Activated naive CD4-positive, alpha-beta T cell treated with anti-CD3 and anti-CD28 coated beads for 36 hours (primary cell): ENCODE results near the gene CBX8. TPM values are rescaled to one million over a fixed set of nuclear protein-coding genes. Genes with fewer than 3 reads are reported as not detected.

Source experiments
- CTCF ChIA-PET: fragments of 350-600 bp; sonication (Branson Sonifier 250); formaldehyde crosslinking; loops from one replicate; lab custom pipeline; 2021; ENCODE audit warnings: antibody characterized with exemption; lab: Charles Lee
- DNase-seq: peaks from one replicate; pipeline ENCODE4 v3.0.0-alpha.2; 2020
- H3K27ac Mint-ChIP-seq: one replicate; pipeline ENCODE4 v1.8.0; 2021; ENCODE audit warnings: mild to moderate bottlenecking, mixed read lengths
- H3K27me3 Mint-ChIP-seq: one replicate; pipeline ENCODE4 v1.8.0; 2021; ENCODE audit warnings: low read depth, mixed read lengths
- H3K36me3 Mint-ChIP-seq: one replicate; pipeline ENCODE4 v1.8.0; 2021; ENCODE audit warnings: low read depth, mixed read lengths
- H3K4me1 Mint-ChIP-seq: one replicate; pipeline ENCODE4 v1.8.0; 2021; ENCODE audit warnings: low read depth, mixed read lengths
- H3K4me3 Mint-ChIP-seq: one replicate; pipeline ENCODE4 v1.8.0; 2021; ENCODE audit warnings: mild to moderate bottlenecking, moderate library complexity, mixed read lengths
- H3K9me3 Mint-ChIP-seq: one replicate; pipeline ENCODE4 v1.8.0; 2021; ENCODE audit warnings: mixed read lengths
- intact Hi-C: fragments of 100-400 bp; cut with micrococcal nuclease; formaldehyde crosslinking; loops from one replicate; pipeline ENCODE4 v1.15.1; 2023
- total RNA-seq, 2 experiments: library from RNA; stranded (reverse); gene quantifications; one replicate each; pipeline ENCODE4 v1.2.3, GENCODE V29; 2021

The CBX8 gene
- total RNA-seq, 2 experiments from 2014 or later = 3.8 to 3.9 TPM

DNA sequence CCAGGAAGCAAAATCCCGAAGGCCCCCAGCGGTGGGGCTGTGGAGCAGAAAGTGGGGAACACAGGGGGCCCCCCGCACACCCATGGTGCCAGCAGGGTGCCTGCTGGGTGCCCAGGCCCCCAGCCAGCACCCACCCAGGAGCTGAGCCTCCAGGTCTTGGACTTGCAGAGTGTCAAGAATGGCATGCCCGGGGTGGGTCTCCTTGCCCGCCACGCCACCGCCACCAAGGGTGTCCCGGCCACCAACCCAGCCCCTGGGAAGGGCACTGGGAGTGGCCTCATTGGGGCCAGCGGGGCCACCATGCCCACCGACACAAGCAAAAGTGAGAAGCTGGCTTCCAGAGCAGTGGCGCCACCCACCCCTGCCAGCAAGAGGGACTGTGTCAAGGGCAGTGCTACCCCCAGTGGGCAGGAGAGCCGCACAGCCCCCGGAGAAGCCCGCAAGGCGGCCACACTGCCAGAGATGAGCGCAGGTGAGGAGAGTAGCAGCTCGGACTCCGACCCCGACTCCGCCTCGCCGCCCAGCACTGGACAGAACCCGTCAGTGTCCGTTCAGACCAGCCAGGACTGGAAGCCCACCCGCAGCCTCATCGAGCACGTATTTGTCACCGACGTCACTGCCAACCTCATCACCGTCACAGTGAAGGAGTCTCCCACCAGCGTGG lies 12.4 kb downstream of the CBX8 start:
- Mint-ChIP-seq H3K4me1 (peaks cover 6% of the 10 kb centered on the region), H3K9me3 (no peaks in the 10 kb centered on the region), H3K27ac (no peak overlapping the region), H3K36me3 (peaks cover 2% of the 10 kb centered on the region), H3K27me3 (peaks cover 56% of the 10 kb centered on the region), H3K4me3 (no peak overlapping the region)
- intact Hi-C loops = no loop called here
- DNase-seq = no peak
- CTCF ChIA-PET = interaction anchor here (1.0 kb wide), 1 partner anchor 11 kb away, joined by 3 read pairs; no protein-coding TSS in a partner anchor

DNA sequence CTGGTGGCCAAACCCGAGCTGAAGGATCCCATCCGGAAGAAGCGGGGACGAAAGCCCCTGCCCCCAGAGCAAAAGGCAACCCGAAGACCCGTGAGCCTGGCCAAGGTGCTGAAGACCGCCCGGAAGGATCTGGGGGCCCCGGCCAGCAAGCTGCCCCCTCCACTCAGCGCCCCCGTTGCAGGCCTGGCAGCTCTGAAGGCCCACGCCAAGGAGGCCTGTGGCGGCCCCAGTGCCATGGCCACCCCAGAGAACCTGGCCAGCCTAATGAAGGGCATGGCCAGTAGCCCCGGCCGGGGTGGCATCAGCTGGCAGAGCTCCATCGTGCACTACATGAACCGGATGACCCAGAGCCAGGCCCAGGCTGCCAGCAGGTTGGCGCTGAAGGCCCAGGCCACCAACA lies 13.0 kb downstream of the CBX8 start:
- Mint-ChIP-seq H3K27ac (no peak overlapping the region), H3K4me3 (no peak overlapping the region), H3K9me3 (no peaks in the 10 kb centered on the region), H3K4me1 (peaks cover 7% of the 10 kb centered on the region), H3K27me3 (peaks cover 56% of the 10 kb centered on the region), H3K36me3 (peaks cover 2% of the 10 kb centered on the region)
- intact Hi-C loops = no loop called here
- DNase-seq = no peak
- CTCF ChIA-PET = interaction anchor here (1.0 kb wide), 1 partner anchor 11 kb away, joined by 3 read pairs; no protein-coding TSS in a partner anchor

DNA sequence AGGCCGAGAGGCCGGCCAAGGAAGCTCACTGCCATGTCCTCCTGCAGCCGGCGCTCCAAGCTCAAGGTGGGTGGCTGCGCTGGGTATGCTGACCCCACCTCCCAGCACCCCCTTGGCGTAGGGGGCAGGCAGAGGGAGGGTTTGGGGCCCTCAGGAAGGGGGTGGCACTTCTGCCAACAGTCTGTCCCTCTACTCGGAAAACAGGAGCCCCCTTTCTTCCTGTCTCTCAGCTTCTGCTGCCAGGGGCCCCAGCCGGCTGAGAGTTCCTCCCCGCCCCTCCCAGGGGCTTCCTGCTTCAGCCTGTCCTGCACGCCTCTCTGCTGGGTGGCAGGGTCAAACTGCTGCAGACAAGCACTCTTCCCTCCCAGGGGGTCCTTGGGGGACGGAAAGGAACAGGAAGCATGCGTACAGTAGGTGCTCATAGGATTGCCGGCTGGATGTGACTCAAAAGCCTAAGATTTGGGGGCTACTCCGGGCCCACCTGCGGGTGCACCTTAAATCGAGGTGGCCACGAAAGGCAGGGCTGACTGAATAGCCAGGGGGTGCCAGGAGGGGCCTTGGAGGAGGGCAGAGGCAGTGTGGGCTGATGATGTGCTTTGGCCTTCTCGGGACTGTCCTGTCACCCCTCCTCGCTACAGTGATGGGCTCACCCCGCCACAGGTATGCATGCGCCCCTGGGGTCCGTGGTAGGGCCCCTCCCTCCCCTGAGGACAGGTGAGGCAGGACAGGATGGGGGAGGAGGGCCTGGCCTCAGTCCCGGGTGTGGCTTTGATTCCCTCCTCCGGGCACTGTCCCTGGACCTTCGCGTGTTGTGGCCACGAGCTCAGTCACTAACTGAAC lies 14.9 kb downstream of the CBX8 start:
- CTCF ChIA-PET = no interaction called here
- H3K4me3 Mint-ChIP-seq = no peak overlapping the region
- no peak overlapping the region for H3K27ac Mint-ChIP-seq
- peaks cover 12% of the 10 kb centered on the region for H3K4me1 Mint-ChIP-seq
- no peaks in the 10 kb centered on the region for H3K9me3 Mint-ChIP-seq
- intact Hi-C loops = no loop called here
- no peak for DNase-seq
- H3K27me3 Mint-ChIP-seq = peaks cover 49% of the 10 kb centered on the region
- peaks cover 2% of the 10 kb centered on the region for H3K36me3 Mint-ChIP-seq

DNA sequence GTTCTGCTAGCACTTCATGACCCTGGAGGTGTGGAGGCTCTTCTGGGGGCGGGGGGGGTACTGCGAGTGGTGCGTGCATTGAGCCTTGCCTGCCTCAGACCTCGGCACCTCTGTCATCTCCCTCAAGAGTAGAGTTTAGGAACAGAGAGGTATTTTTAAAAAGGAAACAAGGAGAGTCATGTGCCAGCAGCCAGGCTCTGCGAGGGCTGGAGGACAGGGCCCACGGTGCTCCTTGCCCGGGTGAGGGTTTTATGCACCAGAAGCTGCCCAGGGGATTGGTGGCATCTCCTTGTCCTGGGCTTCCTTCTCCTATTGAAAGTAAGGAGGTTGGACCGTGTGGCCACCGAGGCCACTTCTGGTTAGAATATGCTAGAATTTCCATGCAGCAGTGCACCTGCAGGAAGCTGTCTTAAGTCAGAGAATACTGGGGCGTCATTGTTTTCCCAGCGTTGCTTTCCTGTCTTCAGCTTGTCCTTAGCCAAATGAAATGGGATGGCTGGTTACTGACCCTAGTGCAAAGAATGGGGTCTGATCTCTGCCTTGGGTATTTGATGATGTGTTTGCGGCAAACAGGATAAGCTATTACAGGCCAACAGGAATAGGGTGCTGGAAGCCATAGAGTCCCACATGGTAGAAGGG lies 15.7 kb downstream of the CBX8 start:
- Mint-ChIP-seq H3K4me1 (peaks cover 12% of the 10 kb centered on the region), H3K36me3 (peaks cover 2% of the 10 kb centered on the region), H3K27ac (no peak overlapping the region), H3K27me3 (peaks cover 51% of the 10 kb centered on the region), H3K4me3 (no peak overlapping the region), H3K9me3 (no peaks in the 10 kb centered on the region)
- no peak for DNase-seq
- CTCF ChIA-PET = no interaction called here
- intact Hi-C loops = no loop called here

DNA sequence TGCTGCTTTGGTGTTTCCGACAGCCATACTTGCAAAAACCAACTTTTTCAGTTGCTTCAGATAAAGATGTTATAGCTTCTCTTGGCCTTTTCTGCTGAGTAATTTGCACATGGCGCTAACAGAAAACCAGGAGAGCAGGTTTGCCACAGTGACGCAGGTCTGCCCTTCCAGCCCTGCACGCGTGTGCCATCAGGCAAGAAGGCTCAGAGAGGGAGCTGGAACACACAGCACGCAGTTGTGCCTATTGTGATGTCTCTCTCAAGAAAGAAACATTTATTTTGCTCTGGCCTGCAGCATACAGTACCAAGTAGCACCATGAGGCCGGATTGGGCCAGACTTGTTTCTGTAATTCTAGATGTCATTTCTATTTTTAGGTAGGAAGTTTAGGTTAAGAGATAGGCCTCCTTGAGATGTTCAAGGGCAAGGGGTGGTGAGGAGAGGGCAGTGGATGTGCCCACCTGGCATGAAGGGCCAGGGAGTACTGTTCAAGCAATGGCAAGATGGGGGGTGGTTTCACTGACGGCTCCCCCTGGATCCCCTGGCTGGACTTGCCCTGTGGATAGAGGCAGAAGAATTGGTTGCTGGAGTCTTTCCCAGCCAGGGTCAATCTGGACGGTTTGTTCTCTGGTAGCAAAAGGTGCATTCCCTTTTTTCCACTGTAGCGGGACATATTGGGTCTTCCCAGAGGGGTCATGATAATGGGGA lies 17.1 kb downstream of the CBX8 start:
- DNase-seq = no peak
- Mint-ChIP-seq H3K4me3 (peak overlapping the region; percentile 82), H3K27ac (no peak overlapping the region), H3K9me3 (no peaks in the 10 kb centered on the region), H3K36me3 (no peaks in the 10 kb centered on the region), H3K27me3 (peaks cover 59% of the 10 kb centered on the region), H3K4me1 (peaks cover 12% of the 10 kb centered on the region)
- CTCF ChIA-PET = interaction anchor here (0.5 kb wide), 1 partner anchor 138 kb away, joined by 3 read pairs; no protein-coding TSS in a partner anchor
- intact Hi-C loops = loop anchor here (2.0 kb wide), 1 partner anchor 17 kb away; the partner anchor contains the start of gene CBX8

DNA sequence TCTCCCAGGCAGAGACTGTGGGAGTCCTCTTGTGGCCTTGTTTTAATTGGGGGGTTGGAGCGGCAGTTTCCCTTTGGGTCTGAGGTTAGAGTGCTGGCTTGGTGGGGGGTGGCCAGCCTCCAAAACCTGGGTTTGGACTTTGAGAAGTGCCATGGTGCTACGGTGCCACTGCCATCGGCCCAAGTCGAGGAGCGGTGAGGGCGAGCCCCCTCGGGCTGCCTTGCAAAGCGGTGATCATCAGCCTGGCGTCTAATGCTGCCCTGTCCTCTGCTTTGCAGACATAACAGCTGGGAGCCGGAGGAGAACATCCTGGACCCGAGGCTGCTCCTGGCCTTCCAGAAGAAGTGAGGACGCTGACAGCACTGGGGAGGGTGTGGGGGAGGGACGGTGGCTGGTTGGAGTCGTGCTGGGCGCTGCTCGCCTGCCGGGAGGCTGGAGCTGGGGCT lies 17.8 kb downstream of the CBX8 start:
- H3K27me3 Mint-ChIP-seq = peaks cover 66% of the 10 kb centered on the region
- CTCF ChIA-PET = no interaction called here
- intact Hi-C loops = loop anchor here (2.0 kb wide), 1 partner anchor 18 kb away; the partner anchor contains the start of gene CBX8
- no peaks in the 10 kb centered on the region for H3K9me3 Mint-ChIP-seq
- DNase-seq = no peak
- H3K4me3 Mint-ChIP-seq = peak overlapping the region; percentile 82
- no peak overlapping the region for H3K27ac Mint-ChIP-seq
- H3K4me1 Mint-ChIP-seq = peaks cover 12% of the 10 kb centered on the region
- no peaks in the 10 kb centered on the region for H3K36me3 Mint-ChIP-seq

DNA sequence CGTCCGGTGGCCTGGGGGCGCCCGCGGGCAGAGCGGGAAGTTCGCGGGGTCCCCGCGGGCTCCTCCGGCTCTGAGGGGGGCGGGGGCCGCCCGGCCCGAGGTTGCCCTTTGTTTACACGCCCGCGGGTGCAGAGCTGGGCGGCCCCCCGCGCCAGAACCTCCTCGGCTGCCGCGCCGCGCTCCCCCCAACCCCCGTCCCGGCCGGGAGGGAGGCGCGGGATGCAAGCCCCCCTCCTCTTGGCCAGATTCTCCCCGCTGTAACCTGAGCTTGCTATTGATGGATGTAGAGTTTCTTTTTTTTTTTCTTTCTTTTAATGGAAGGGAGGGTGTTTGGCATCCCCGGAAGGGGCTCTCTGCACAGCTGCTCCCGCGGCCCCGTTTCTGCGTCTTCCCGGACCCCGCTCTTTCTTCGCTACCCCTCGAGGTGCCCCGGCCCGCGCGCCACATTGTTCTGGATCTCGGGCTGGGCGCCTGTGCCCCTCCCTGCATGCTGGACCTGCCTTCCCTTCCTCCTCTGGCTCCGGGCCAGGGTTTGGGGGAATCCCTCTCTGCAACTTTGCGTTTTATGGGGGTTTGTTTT lies 18.3 kb downstream of the CBX8 start:
- no peaks in the 10 kb centered on the region for H3K9me3 Mint-ChIP-seq
- peaks cover 69% of the 10 kb centered on the region for H3K27me3 Mint-ChIP-seq
- H3K4me1 Mint-ChIP-seq = peaks cover 12% of the 10 kb centered on the region
- CTCF ChIA-PET = no interaction called here
- intact Hi-C loops = loop anchor here (1.0 to 2.0 kb wide), 2 partner anchors 18 to 32 kb away; partner anchors contain the start of gene CBX8
- DNase-seq = peak; percentile 47
- H3K27ac Mint-ChIP-seq = no peak overlapping the region
- H3K4me3 Mint-ChIP-seq = peak overlapping the region; percentile 82
- H3K36me3 Mint-ChIP-seq = no peaks in the 10 kb centered on the region

DNA sequence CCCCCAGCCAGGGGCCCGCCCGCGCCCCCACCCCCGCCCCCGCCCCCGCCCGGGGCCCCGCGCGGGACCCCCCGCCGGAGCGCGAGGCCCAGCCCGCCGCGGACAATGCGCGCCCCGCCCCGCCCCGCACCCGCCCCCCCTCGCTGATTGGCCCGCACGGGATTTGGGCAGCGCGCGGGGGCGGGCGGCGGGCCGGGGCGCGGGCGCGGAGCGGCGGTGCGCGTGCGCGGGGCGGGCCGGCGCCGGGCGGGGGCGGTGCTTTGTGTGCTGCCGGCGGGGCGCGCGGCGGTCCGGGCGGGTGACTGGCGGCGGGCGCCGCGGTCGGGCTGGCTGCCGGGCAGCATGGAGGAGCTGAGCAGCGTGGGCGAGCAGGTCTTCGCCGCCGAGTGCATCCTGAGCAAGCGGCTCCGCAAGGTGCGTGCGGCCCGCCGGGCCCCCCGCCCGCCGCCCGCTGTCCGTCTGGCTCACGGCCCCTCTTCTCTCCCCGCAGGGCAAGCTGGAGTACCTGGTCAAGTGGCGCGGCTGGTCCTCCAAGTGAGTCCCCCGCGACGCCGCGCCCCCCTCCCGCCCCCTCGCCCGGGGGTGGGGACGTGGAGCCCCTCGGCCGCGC lies 18.9 kb downstream of the CBX8 start, which contains the start of gene CBX2:
TSS of gene CBX2 (plus strand) at position 255 of the 610 bp plus-strand sequence. CDS start at position 343, 88 bp downstream.
- CTCF ChIA-PET = interaction anchor here (2.3 kb wide), 1 partner anchor 32 kb away, joined by 10 read pairs; no protein-coding TSS in a partner anchor
- H3K9me3 Mint-ChIP-seq = no peaks in the 10 kb centered on the region
- peaks cover 12% of the 10 kb centered on the region for H3K4me1 Mint-ChIP-seq
- H3K27me3 Mint-ChIP-seq = peaks cover 68% of the 10 kb centered on the region
- no peaks in the 10 kb centered on the region for H3K36me3 Mint-ChIP-seq
- H3K27ac Mint-ChIP-seq = no peak within 1 kb of the TSS
- peak; percentile 81 for DNase-seq
- intact Hi-C loops = loop anchor here (1.0 to 2.0 kb wide), 2 partner anchors 19 to 32 kb away; partner anchors contain the start of gene CBX8
- peak within 1 kb of the TSS; percentile 82 for H3K4me3 Mint-ChIP-seq

DNA sequence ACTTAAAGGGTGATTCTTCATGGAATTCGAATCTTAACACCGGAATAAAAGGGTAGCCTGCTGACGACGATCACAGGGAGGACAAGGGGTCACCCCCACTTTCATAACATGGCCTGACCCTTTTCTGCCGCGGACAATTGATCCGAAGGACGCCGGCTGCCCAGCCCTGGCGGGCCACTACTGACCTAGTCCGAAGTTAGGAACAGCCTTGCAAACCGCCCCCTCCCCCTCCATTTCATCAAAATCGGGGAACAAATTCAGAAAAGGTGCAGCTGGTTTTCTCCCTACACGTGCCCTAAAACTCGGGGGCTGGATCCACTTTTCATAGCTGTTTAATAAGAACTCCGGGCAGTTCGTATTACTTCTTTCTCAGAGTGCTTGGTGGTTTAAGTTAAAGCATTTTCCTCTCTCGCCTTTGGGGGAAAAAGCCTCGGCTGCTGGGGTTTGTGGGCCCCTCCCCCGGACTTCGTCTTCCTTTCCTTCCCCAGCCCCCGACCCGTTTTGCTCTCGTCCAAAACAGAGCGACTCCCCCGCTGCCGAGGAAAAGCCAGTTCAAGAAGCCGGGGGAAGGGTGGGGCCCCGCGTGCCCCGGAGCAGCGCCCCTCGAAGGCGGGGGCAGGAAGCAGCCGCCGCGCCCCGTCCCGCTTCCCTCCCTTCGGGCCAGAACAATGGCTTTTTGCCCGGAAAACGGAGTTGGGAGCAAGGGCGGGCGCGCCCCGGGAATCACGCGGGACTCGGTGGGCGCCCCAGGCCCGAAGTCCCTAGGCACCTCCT lies 19.6 kb downstream of the CBX8 start:
- Mint-ChIP-seq H3K36me3 (no peaks in the 10 kb centered on the region), H3K27ac (no peak overlapping the region), H3K9me3 (no peaks in the 10 kb centered on the region), H3K27me3 (peaks cover 64% of the 10 kb centered on the region), H3K4me1 (peaks cover 12% of the 10 kb centered on the region), H3K4me3 (peak overlapping the region; percentile 63)
- CTCF ChIA-PET = interaction anchor here (0.6 to 2.3 kb wide), 3 partner anchors 31 to 218 kb away, joined by 3 to 10 read pairs (median 6); no protein-coding TSS in a partner anchor
- intact Hi-C loops = no loop called here
- peak; percentile 41 for DNase-seq

DNA sequence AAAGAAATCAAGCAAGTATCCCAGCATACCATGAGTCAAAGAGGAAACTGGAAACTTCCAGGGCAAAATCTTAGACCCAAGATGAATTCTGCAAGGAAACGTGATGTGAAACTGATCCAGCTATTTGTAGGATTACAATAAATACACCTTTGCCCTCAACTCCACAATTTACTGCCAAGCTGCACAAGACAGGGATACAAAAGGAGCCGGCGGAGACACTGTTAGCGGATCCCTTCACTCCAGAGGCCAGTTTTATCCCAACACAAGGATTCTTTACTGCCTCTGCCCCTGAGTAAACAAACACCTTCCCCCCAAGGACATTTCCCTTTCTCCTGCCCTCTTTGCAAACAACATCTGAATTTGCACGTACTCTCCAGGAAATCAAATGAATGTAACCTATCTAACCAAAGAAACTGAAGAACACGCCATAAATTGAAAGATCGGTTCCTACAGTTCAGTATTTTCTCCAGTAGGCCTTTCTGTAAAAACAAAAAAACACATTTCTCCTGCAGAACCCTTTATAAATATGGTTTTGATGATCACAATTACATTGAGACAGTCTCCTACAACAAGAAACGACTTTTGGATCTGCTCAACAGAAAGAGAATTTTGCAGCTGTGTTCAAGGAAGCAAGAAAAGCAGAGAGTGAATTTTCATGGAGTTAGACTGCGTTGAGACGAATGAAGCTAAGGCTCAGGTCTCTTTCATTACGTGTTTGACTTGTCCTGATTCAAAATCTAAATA lies 20.3 kb downstream of the CBX8 start:
- no peak for DNase-seq
- intact Hi-C loops = no loop called here
- Mint-ChIP-seq H3K27ac (no peak overlapping the region), H3K36me3 (no peaks in the 10 kb centered on the region), H3K9me3 (no peaks in the 10 kb centered on the region), H3K4me1 (peaks cover 9% of the 10 kb centered on the region), H3K27me3 (peaks cover 62% of the 10 kb centered on the region), H3K4me3 (peak overlapping the region; percentile 63)
- CTCF ChIA-PET = interaction anchor here (0.6 to 2.3 kb wide), 4 partner anchors 24 to 218 kb away, joined by 3 to 10 read pairs (median 6); no protein-coding TSS in a partner anchor
